GM18951 (cell line): ENCODE results near the gene SUPT4H1.

Experiments
- POLR2A ChIP-seq: IDR thresholded peaks from 4 replicates; pipeline ENCODE4 v1.6.1; 2011; ENCODE audit warnings: mild to moderate bottlenecking; ENCODE audit not compliant: insufficient read length, insufficient read depth; ENCODE audit errors: extremely low read depth
- in situ Hi-C: fragments of 300-500 bp; cut with MboI; formaldehyde crosslinking; loops from one replicate; pipeline ENCODE4 v1.12.0; 2022; ENCODE audit warnings: low sequenced_read_pairs, mixed read lengths, inconsistent platforms; ENCODE audit not compliant: unreplicated experiment

The SUPT4H1 gene

DNA sequence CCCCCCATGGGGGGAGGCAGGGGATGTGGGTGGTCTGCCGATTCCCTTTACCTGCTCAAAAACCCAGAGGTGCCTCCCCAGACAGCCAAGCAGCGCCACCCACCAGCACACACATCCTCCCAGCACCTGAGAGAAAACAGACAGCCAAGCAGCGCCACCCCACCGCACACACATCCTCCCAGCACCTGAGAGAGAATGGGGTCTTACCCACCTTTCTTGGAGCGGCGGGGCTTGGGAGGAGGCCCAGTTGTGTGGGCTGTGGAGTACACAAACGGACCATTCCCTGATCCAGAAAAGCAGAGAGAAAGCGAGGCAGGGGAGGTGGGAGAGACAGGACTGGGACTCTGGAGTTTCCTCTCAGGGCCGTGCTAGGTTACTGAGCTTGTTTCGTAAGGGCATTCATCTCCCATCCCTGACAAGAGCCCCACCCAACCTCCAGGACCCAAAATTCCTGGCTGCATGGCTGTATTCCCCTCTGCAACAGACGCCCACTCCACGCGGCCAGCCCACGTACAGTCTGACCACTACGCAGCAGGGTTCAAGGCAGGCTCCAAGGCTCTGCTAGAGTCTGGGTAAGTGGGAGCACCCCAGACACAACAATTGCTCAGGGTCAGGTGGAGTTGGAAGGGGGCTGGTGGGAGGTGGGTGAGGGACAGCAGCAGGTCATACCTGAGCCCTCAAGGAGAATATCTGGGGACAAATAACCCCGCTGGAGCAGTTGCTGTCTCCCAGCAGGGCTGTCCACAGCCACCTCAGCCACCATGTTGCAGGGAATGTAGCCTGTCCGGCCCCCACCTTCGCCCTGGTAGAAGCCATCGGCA lies 45.7 kb downstream of the SUPT4H1 start:
- no peak for TF ChIP-seq POLR2A
- in situ Hi-C loops = loop anchor here (5.0 kb wide), 1 partner anchor 141 kb away; no protein-coding TSS in a partner anchor

DNA sequence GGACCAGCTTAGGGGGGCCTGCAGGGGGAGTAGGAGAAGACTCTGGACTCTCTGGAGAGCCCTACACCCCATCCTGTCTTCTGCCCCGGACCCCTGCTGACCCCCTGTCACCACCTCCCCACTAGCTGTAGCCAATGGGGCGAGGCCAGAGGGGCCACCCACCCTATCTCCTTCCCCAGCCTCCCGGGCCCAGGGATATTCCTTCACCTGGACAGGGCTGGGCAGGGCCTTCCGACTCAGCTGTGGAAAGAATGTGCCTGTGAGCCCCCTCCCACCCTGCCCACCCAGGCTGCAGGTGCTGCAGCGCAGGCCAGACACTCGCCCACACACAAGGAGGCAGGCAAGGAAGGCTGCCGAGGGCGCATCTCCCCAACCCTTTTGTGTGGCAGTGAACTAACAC lies 46.4 kb downstream of the SUPT4H1 start:
- TF ChIP-seq POLR2A = no peak
- in situ Hi-C loops = loop anchor here (5.0 kb wide), 1 partner anchor 142 kb away; no protein-coding TSS in a partner anchor

DNA sequence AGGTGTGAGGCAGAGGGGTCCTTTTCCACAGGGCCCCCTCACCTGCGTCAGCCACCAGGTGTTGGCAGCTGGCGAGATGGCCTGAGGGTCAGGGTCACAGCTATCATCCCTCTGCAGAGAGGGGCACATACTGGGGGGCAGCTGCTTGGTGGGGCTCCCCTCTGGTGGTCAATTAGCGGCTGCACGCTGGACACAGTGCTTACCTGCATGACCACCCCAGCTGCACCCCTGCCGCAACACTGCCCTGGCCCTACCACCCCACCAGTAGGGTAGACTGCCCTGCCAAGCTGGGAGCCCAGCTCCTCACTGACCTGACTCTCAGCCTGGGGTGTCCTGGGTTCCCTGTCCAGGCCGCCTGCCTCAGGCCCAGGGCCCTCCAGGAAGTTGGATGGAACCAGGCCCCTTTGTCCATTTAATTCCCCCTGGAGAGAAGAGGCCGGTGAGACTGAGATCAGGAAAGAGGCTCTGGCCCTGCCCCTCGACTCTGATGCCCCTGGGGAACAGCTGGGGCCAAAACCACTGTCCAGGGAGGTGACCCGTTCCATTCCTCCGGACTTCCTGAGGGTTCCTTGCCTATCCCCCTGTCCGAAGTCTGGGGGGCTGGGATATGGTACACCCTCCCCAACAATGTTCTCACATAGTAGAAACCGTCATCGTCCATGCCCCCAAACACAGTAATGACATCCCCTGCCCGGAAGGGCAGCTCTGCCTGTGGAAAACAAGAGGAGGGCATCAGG lies 47.1 kb downstream of the SUPT4H1 start:
- in situ Hi-C loops = loop anchor here (5.0 kb wide), 1 partner anchor 142 kb away; no protein-coding TSS in a partner anchor
- no peak for TF ChIP-seq POLR2A

- in situ Hi-C loops = no loop called here
- no peak for TF ChIP-seq POLR2A
These were observed 47.8 kb downstream of the SUPT4H1 start for GRCh38 chr17:58303971-58304749.

DNA sequence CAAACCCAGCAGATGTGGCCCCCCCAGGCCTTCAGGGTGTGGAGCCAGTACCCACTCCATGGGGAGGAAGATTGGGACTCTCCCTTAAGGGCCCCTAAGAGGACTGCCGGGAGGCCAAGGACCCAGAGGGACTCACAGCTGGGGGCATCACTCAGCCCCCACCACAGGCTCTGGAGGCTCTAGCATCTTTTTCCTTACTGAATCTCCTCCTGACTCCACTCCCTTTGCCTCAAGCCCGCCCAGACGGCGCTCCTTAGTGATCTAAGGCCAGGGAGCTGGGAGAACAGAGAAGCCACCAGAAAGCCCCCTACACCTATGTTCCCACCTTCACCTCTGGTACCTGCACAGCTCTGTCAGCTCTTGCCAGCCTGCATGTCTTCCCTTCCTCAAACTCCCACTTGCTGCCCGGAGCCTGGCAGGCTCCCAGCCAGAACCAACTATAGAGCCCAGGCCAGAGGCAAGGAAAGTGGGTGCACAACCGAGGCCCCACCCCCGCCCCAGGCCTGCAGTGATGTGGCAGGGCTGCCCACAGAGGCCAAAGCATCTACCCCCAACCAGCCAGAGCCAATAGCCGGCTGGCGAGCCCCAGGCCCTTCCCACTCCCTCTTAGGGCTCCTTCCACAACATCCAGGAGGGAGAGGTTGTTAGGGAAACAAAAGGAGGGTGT lies 48.9 kb downstream of the SUPT4H1 start:
- in situ Hi-C loops = no loop called here
- no peak for TF ChIP-seq POLR2A

GRCh38 chr17:58302171-58302918 lies 49.7 kb downstream of the SUPT4H1 start:
- no peak for TF ChIP-seq POLR2A

GRCh38 chr17:58301504-58302150 lies 50.4 kb downstream of the SUPT4H1 start:
- no peak for TF ChIP-seq POLR2A
- in situ Hi-C loops = no loop called here

More at GRCh38 chr17:58302171-58302918, 49.7 kb downstream of the SUPT4H1 start:
- in situ Hi-C loops = no loop called here

- TF ChIP-seq POLR2A = no peak
- in situ Hi-C loops = no loop called here
These were observed 51.7 kb downstream of the SUPT4H1 start for GRCh38 chr17:58300336-58300735.
